Measurements from ENCODE around the gene FBXL20.

Gene FBXL20

GRCh38 chr17:39223907-39224777, 177.3 kb downstream of the FBXL20 start:
- no peak for DNase-seq

GRCh38 chr17:39222866-39223834, 178.3 kb downstream of the FBXL20 start:
- DNase-seq, result no peak

GRCh38 chr17:39222151-39222550, 179.3 kb downstream of the FBXL20 start:
- no peak for DNase-seq

- no peak for DNase-seq
Measured at GRCh38 chr17:39221572-39221971, 179.9 kb downstream of the FBXL20 start.

GRCh38 chr17:39219647-39220154, 181.7 kb downstream of the FBXL20 start:
- no peak for DNase-seq

- no peak for DNase-seq
Measured at GRCh38 chr17:39218906-39219305, 182.5 kb downstream of the FBXL20 start.

- no peak for DNase-seq
Measured at GRCh38 chr17:39217734-39218369, 183.6 kb downstream of the FBXL20 start.

GRCh38 chr17:39213852-39214251, 187.6 kb downstream of the FBXL20 start:
- no peak for DNase-seq

GRCh38 chr17:39212841-39213480, 188.5 kb downstream of the FBXL20 start:
- DNase-seq, result no peak

GRCh38 chr17:39212195-39212810, 189.1 kb downstream of the FBXL20 start:
- no peak for DNase-seq

- no peak for DNase-seq
Measured at GRCh38 chr17:39210093-39210434, 191.4 kb downstream of the FBXL20 start.

GRCh38 chr17:39209317-39210092, 191.9 kb downstream of the FBXL20 start:
- DNase-seq, result peak; percentile 45

GRCh38 chr17:39208893-39209292, 192.5 kb downstream of the FBXL20 start:
- no peak for DNase-seq

- DNase-seq, result no peak
Measured at GRCh38 chr17:39208136-39208535, 193.3 kb downstream of the FBXL20 start.

- no peak for DNase-seq
Measured at GRCh38 chr17:39205112-39205526, 196.3 kb downstream of the FBXL20 start.

- DNase-seq, result no peak
Measured at GRCh38 chr17:39204245-39204644, 197.2 kb downstream of the FBXL20 start.
